GM08714 (cell line): Measurements from ENCODE around the gene HSD17B14.

Source experiments
- H3K4me3 ChIP-seq: fragments of 200-500 bp; sonication (Bioruptor generic); 2 replicates; pipeline ENCODE4 v1.5.1; 2014; ENCODE audit warnings: mild to moderate bottlenecking, low read length, inconsistent platforms
- ZNF274 ChIP-seq: IDR thresholded peaks from 2 replicates; pipeline ENCODE4 v1.6.1; 2012; ENCODE audit warnings: mild to moderate bottlenecking, low read depth, low read length

HSD17B14 gene

DNA sequence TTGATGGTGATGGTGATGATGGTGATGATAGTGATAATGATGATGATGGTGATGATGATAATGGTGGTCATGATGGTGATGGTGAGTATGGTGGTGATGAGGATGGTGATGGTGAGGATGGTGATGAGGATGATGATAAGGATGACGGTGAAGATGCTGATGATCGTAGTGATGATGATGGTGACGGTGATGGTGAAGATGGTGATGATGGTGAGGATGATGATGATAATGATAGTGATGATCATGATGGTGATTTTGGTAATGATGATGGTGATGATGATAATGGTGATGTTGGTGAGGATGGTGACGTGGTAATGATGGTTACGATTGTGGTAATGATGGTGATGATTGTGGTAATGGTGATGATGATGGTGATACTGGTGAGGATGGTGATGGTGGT, 14.7 kb downstream of the HSD17B14 start:
- H3K4me3 ChIP-seq = no peak overlapping the region
- TF ChIP-seq ZNF274 = no peak

DNA sequence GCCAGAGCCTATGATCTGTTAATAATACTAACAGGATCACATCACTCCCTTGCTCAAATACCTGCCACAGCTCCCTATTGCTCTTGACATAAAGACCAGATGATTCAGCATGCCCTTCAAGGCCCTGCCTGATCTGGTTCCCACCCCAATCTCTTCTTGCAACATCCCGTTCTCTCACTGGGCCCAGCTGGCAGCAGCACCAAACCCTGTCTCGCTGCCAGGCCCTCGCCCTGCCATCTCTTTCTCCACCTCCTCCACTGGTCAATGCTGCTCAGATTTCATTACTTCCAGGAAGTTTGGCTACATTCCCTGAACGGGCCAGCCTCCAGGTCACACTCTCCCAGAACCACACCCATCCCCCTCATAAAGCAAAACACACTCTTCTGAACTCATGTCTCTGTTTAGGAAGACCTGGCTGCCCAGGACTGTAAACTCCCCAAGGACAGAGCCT, 16.9 kb downstream of the HSD17B14 start:
- no peak for TF ChIP-seq ZNF274
- no peak overlapping the region for H3K4me3 ChIP-seq

DNA sequence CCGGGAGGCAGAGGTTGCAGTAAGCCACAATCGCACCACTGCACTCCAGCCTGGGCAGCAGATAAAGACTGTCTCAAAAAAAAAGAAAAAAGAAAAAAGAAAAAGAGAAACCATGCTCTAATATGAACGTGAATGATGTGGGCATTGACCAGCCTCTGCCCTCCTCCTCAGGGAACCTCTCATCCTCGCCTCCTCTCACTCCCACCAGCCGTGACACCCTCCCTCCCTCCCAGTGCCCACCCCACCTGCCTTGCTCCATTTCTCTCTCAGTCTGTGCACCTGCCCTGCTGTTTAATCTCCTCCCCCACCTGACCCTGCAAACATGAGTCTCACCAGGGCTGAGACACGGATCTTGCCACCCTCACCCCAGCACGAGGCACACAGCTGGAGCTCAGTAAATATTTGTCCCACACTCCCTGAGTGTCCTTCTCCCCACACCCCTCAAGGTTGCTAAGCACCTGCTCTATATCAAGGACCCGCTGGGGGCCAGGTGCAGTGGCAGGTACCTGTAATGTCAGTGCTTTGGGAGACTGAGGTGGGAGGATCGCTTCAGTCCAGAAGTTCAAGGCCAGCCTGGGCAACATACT, 18.0 kb downstream of the HSD17B14 start:
- TF ChIP-seq ZNF274 = no peak
- H3K4me3 ChIP-seq = no peak overlapping the region

DNA sequence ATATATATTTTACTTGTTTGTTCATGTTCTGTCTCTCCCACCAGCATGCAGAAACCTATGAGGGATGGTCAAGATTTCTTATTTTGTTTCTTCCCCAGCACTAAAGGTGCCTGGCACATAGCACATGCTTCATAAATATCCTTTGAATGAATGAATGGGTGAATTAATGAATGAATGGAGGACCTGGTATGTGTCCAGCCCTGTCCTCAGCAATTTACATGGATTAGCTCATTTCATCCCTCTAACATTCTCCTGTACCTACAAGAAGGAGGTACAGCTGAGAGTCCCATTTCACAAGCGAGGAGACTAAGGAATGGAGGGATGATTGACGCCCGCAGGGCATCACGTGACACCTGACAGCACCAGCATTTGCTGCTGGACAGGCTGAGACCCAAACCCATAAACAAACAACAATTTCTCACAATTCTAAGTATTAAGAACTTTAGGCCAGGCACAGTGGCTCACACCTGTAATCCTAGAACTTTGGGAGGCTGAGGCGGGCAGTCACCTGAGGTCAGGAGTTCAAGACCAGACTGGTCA, 18.6 kb downstream of the HSD17B14 start:
- no peak for TF ChIP-seq ZNF274

DNA sequence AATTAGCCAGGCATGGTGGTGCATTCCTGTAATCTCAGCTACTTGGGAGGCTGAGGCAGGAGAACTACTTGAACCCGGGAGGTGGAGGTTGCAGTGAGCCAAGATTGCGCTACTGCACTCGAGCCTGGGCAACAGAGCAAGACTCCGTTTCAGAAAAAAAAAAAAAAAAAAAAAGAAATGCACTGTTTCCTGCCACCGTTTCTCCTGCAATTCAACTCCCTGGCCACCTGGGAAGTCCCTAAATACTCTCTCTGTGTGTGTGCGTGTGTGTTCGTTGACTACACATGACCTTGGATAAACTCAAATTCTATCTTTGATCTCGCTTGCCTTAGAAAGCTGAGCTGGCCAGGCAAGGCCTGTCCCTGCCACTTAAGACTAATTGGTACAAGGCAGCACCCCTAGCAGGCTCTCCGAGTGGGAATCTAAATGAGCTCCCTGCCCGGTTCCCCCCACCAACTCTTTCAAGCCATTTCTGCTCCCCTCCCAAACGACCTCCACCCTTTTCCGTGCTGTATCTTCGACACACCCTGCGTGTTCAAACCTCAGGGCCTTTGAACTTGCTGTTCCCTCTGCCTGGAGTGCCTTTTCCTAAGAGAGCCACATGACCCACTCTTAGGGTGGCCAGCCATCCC, 20.3 kb downstream of the HSD17B14 start:
- no peak for TF ChIP-seq ZNF274
- H3K4me3 ChIP-seq = no peak overlapping the region

More for the DNA sequence above, 18.6 kb downstream of the HSD17B14 start:
- no peak overlapping the region for H3K4me3 ChIP-seq

DNA sequence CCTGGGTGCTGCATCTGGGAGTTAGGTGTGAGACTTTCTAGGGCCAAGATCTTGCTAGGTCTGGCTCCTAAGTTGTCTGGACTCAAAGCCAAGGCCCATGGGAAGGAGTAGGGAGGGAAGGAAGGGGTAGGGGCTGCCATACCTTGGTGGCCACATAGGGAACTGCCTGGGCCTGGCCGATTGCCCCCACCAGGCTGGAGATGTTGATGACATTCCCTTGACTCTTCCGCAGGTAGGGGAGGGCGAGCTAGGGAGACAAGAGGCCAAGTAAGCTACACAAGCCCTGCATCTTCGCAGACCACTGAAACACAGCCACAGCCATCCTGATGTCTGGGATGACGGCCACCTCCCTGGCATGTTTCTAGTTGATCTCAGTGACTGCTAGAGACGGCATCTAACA, 21.4 kb downstream of the HSD17B14 start:
- no peak overlapping the region for H3K4me3 ChIP-seq
- TF ChIP-seq ZNF274 = no peak

DNA sequence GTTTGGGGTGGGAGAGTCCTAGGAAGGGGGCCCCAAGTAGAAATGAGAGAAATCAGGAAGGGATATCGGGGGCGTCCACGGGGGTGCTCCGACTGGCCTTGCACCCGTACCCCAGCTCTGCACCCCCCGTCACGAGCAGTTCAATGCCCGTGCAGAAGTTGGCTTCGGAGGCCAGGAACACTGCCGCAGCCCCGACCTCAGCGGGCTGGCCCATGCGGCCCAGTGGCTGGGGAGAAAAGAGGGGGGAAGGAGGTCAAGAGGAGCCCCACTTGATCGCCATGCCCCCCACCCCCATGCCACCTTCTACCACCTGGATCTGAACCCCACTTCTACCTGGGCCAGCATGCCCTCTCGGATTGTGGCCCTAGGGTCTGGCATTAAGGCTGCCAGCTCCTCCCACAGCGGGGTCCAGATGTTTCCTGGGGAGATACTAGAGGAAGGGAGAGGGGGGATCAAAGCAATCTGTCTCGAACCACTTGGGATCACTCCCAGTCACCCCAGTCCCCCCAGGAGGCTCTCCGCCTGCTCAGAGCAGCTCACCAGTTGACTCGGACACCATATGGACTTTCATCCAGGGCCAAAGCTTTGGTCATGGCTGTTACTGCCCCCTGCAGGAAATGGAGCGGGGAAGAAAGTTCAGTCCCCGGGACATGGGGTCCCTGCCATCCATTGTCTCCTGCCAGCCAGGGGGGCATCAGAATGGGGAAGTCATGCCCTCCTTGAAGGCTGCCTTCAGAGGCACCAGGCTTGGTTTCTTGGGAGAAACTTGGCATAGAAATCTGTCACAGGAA, 23.0 kb downstream of the HSD17B14 start:
- TF ChIP-seq ZNF274 = no peak
- no peak overlapping the region for H3K4me3 ChIP-seq

DNA sequence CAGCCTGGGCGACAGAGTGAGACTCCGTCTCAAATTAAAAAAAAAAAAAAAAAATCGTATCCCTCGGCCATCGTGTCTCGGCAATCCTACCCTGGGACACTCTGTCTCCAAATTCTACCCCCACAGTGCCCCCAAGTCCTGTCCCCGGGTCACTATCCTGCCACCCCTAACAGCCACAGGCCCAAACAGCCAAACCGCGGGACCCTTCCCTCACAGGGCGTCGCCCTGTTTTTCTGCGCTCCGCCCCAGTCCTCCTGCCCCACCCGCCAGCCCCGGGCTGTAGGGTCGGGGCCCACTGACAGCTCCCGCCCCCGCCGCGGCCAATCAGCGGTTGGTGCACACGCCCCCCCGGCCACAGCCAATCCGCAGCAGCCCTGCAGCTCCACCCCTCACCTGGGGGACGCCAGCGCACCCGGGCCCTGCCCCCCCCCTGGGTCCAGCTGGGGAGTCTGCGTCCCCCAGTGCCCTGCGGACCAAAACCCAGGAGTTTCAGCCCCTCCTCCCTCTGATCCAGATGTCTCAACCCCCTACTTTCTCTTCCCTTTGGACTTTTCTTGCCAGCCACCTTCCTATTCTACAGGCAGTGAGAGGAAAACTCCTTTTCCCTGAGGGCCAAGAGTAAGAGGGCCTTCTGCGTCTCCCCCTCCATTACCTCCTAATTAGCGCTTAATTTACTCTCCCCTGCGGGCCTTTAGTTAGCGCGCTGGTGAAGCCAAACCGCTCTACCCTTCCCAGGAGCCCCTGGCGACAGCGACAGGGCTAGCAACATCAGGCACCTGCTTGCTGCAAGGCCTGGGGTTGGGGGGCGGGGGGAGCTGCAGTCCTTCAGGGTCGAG, 24.0 kb downstream of the HSD17B14 start:
- no peak for TF ChIP-seq ZNF274
- H3K4me3 ChIP-seq = peak overlapping the region; percentile 89; the same call in 1 of the 2 replicates

DNA sequence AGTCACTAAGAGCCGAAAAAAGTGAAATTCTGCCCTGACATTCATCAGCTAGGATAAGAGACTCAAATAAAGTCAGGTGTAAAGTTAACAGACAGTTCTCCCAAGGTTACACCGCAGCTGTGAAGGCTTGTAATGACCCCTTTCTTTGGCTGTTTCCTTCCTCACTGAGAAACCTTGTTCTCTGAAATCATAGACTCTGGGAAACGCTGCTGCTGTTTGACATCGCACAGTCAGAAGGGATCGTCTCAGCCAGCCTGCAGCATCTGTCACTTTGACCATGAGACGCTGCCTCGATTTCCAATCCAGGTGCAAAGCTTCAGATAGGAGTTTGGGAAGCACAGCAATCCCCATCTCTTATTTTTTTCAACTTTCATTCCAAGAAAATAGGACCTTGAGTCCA, 26.1 kb downstream of the HSD17B14 start:
- H3K4me3 ChIP-seq = peak overlapping the region; percentile 89
- TF ChIP-seq ZNF274 = no peak

DNA sequence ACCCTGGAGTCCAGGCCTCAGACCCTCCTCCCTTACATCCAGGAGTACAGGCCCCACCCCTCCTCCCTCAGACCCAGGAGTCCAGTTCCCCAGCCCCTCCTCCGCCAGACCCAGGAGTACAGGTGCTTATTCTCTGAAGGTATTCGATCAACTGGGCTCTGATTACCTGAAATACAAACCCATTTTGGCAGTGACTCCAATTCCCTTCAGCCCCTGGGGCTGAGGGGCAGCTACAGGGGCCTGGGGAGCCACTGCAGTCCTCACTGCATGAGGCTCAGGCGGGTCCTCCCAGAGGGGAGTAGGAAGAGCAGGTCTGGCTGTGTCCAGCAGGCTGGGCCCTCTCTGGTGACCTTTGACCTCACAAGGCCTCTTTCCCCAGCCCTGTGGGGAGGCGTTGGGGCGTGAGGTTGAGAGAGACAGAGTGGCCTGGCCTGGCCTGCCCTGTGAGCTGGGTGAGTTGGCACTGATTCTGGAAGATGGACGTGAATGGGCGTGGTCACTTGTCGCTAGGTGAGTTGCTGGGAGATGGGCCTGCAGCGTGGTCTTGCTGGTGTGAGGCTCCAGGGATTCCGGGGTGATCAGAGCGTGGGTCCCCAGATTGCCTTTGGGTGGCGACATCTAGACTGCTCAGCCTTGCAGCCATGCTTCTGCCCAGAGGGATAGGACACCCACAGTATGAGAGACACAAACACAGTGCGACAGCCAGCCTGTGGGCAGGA, 28.5 kb downstream of the HSD17B14 start:
- TF ChIP-seq ZNF274 = no peak
- no peak overlapping the region for H3K4me3 ChIP-seq

DNA sequence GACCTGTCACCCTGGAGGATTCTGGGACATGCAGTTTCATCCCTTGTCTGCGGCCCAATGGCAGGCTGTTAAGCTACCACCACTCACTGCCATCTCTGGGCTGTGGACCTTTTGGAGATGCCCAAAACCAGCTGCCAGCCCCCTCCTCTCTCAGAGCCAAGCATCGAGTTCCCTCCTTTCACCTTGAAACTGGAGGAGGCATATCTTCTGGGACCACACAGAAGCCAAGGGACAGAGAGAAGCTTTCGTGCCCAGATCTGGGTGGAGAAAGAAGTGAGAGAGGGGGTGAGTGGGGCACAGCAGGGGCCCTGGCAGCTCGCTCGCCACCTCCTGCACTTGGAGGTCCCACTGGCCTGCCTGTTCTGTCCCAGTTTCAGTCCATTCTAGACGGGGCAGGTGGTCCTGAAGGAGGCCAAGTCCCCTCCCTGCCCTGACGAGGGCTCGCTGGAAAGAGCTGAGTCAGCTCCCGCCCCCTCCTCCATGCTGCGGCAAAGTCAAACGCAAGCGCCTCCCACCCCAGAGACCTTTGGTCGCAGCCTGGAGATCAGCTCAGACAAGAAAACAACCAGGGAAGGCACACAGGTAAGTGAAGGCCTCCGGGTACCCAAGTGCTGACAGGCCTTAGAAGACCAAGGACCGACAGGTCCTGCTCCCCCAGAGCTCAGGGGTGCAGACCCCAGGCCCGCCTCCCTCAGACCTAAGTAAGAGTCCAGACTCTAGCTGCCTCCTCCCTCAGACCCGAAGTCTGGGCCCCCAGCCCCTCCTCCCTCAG, 29.3 kb downstream of the HSD17B14 start:
- H3K4me3 ChIP-seq = no peak overlapping the region
- no peak for TF ChIP-seq ZNF274

DNA sequence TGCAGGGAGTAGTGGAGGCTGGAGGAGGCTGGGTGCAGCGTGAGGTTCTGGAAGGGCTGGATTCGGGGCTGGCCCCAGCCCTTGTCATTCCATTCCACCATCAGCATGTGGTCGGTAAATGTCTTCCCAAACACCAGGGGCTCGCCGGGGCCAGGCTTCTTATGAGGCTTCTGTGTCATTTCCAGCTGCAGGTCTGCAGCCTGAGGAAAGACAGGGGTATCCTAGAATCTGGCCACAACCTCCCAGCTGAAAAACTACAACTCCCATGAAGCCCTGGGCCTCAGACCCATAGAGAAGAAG, 29.8 kb downstream of the HSD17B14 start:
- no peak overlapping the region for H3K4me3 ChIP-seq
- no peak for TF ChIP-seq ZNF274

DNA sequence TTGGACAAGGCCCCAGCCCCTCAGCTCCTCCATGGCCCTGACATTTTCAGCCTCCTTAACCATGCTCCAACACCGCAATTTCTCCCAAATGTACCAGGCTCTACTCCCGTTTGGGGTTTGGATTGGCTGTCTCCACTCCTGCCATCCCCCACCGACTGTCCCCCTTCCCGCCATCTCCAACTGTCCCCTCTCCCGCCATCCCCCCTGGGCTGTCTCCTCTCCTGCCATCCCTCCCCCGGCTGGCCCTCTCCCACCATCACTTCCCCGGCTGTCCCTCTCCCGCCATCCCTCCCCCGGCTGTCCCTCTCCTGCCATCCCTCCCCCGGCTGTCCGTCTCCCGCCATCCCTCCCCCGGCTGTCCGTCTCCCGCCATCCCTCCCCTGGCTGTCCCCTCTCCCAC, 30.8 kb downstream of the HSD17B14 start:
- TF ChIP-seq ZNF274 = no peak
- no peak overlapping the region for H3K4me3 ChIP-seq
